Activated gamma-delta T cell (primary cell): ENCODE results near the gene LMTK2.
A peak's percentile ranks its signal among the peaks of the same experiment; 100 is the strongest.

ENCODE experiments used
- DNase-seq: peaks from one replicate; lab custom pipeline; 2025; lab: John Stamatoyannopoulos, UW

LMTK2 gene

GRCh38 chr7:98234429-98235147 is 127.9 kb downstream of the LMTK2 start:
- DNase-seq, result no peak

GRCh38 chr7:98235901-98236300 is 129.2 kb downstream of the LMTK2 start:
- DNase-seq, result no peak

DNA sequence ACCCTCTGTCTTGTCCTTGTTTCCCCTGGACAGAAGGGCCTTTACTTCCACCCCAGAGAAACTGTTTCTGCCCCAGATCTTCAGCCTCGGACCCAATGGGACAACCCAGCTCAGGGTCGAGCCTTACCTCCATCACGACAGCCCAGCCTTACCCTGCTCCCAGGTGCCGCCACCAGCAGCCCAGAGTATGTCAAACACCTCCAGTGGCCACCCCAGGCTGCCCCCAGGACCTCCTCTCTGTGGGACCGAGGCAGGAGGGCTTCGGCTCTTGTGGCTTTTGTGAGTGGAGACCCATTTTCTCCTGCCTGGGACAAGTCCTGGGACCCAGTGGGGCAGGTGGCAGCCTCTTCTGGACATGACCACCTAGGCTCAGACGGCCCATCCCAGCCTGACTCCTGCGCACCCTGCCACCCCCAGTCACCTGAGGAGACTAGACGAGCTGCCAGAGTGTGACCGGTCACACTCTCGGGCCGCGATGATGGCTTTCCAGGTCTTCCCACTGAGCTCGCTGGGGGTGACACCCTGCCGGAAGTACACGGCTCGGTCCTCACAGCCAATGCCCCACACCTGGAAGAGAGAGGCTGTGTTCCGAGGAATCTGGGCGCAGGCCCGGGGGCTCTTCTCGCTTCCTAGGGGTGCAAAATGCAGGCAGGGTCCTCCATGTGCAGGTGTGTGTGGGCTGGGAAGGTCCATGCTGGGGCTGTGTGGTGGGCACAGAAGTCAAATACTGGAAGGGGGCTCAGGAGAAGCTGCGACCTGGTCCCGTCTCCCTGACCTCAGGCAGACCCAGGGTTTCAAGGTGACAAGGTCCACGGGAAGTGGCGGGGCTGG is 129.9 kb downstream of the LMTK2 start:
- DNase-seq, result no peak

DNA sequence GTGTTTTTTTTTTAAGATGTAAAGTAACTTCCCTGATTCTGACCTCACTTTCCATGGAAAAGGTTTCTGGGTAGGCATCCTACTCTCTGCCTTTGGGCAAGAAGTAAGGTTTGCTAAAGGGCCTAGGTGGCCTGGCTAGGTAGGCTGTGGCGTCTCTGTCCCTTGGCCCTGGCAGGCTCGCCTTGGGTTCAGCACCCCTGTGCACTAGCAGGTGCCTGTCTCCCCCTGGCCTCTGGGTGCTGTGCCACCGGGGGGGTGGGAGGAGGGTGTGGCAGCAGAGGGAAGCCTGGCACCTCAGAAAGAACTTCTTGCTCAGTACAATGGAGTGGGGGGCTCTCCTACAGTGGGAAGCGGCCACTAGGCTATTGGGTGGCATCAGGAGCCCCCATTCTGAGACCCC is 131.4 kb downstream of the LMTK2 start:
- no peak for DNase-seq

DNA sequence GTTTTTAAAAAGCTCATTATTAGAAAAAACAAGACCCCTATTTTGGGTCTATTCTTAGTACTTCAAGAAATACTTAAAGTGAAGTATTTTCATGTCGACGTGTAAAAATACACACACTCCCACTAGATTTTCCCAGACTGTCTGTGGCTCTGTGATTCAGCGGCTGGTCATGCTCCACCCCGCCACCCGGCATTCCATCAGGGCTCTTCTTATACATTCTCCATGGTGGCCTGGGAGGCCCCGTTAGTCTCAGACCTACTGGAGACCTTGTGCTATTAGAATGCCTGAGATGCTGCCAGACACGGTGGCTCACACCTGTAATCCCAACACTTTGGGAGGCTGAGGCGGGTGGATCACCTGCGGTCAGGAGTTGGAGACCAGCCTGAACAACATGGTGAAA is 132.3 kb downstream of the LMTK2 start:
- no peak for DNase-seq

DNA sequence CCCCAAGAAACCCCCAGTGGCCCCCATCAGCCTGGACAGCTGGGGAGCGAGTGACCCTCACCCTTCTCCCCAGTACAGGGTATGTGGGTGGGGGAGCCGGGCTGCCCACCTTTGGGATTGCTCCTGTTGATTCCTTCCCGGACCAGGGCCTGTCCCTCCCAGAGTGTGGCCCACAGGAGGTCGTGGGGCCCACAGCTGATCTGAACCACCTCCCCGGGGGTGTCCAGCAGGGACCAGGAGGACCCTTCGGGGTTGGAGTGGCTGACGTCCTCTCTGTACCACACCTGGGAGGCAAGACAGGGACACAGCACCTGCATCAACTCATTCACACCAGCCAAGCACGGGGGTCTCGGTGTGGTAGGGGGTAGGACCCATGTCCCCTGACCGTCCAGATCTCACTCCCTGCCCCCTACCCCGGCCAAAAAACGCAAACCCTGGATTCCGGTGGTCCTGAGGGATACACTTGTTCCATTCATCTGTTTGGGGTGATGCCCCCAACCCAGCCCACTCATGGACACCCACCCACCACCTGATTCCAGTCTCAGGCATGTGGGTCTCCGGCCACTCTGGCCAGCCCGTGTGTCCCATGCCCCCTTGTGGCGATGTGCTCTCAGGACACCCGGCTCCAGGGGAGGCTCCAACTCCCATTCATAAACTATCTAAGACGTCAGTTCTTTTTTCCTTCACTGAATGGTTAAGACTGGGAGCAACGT is 134.5 kb downstream of the LMTK2 start:
- DNase-seq, result no peak

DNA sequence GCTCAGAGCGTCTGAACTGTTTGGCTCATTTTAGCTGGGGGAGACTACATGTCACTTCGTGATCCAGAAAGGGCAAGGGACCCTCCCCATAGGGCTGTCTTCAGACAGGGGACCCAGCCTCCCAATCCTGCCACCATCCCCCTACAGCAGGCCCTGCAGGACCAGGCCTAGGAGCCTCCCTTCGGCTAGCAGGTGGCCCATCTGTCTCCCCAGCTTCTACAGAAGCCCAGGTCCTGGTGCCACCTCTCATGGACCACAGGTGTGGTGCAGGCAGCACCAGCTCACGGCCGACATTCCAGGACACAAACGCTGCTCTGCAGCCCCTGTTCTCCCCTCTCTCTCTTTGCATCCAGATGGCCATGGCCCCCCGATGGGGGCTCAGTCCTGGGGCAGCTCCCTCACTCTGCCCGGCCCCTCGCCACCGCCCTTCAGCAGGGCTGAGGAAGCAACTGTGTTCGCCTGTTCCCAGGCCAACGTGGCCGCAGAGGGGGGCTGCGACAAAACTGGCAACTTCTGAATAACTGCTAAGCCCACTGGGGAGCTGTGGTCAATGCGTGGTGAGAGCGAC is 135.1 kb downstream of the LMTK2 start:
- DNase-seq, result no peak

DNA sequence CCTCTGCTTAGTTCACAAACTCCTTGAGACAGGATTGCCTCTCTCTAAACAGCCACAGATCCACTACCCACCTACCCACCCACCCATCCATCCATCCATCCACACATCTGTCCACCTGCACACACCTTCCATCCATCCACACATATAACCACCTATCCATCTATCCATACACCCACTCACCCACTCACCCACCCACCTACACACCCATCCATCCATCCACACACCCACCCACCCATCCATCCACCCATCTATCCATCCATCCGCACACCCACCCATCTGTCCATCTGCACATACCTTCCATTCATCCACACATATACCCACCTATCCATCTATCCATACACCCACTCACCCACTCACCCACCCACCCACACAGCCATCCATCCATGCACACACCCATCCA is 135.7 kb downstream of the LMTK2 start:
- no peak for DNase-seq

DNA sequence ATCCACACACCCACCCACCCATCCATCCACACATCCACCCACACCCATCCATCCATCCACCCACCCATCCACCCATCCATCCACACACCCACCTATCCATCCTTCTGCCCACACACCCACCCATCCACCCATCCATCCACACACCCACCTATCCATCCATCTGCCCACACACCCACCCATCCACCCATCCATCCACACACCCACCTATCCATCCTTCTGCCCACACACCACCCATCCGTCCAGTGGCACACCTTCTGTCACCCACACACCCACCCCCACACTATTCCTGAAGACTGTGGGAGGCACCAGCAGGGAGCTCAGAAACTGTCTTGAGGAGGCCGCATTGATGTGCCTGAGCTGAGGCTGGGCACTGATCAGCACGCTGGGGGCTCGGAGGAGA is 136.3 kb downstream of the LMTK2 start:
- DNase-seq, result no peak

GRCh38 chr7:98244871-98245270 is 138.2 kb downstream of the LMTK2 start:
- no peak for DNase-seq

- no peak for DNase-seq
Measured at GRCh38 chr7:98248156-98248555, 141.5 kb downstream of the LMTK2 start.

DNA sequence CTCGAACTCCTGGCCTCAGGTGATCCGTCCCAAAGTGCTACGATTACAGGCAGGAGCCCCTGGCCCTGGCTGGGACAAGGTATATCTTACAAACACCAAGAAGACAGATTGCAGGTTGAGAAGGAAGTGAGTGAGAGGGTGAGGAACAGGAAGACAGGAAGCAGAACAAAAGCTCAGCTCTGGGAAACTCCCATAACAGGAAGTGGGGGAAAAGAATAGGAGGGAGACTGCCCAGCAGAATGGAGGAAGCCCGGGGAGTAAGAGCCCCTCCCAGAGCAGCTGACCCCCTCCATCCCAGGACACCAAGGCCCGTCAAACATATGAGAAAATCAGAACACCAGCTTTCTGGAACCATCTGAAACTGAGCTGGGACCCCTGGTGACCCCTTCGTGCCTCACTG is 142.4 kb downstream of the LMTK2 start:
- DNase-seq, result no peak

- DNase-seq, result no peak
Measured at GRCh38 chr7:98250789-98251188, 144.1 kb downstream of the LMTK2 start.

DNA sequence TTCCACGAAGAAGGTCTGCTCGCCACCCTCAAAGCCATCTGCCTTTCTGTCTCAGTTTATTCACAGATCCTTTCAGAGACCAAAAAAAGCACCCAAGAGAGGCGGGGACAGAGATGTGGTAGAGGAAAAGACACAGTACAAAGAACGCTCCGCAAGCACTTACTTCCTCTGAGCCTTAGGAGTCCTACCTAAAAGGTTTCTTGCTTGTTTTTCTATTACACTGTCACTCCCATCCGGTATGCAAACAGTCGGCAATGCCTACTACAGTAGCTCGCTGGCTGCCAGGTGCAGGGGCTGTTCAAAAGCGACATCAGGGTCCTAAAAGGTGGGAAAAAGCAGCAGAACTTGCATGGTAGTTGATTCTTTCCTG is 144.6 kb downstream of the LMTK2 start:
- no peak for DNase-seq

DNA sequence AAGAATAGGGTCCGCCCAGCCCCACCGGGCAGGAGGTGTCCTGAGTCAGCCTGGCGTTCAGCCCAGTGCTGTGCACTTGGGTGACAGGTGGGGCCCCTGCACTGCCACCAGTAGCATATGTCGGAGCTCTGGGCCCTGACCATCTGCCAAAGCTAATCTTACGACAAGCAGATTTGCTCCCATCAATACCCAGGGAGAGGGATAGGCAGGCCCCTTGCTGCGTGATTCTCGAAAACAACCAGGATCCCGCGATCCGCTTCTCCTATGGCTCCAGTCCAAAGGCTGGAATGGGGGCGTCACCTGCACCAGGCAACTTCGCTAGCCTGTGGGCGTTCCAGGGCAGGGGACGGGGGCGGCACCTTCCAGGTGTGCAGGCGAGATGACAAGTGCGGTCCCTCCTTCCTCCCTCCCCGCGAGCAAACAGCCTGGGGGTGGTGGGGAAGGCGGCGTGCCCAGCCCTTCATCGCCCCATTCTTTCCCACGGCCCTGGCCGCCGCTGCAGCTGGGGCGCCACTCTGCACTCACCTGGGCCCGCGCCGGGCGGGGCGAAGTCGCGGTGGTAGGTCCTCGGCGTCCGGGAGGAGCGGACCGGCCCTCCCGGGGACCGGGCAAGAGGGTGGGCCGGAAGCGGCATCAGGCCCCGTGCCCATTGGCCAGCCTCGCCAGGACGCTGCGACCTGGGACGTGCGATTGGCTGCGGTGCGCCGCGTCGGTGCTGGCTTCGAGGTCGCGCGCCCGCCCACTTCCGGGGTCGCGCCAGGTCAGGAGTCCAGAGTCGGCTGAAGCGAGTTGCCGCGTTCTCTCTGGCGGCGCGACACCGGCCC is 145.2 kb downstream of the LMTK2 start, which contains the start of gene TECPR1:
Gene TECPR1 (minus strand): TSS at position 632 of the 824 bp plus-strand sequence. CDS start 6,086 bp downstream, outside the sequence.
- peak; percentile 91 for DNase-seq

- DNase-seq, result no peak
Measured at GRCh38 chr7:98252425-98253054, 145.9 kb downstream of the LMTK2 start.

DNA sequence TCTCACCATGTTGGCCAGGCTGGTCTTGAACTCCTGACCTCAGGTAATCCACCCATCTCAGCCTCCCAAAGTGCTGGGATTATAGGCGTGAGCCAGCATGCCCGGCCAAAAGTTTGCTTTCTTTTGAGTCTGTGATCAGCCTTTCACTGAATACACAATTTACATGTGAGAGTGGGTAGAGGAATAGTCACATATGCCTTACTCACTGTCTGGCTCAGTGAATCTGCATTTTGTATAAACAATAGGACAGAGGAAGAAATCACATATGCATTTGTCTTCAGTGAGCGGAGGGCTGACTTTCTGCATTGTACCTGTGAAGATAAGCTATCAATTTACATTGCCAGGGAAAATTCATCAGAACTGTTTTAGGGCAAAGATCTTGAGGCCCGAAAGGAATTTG is 147.9 kb downstream of the LMTK2 start:
- no peak for DNase-seq

DNA sequence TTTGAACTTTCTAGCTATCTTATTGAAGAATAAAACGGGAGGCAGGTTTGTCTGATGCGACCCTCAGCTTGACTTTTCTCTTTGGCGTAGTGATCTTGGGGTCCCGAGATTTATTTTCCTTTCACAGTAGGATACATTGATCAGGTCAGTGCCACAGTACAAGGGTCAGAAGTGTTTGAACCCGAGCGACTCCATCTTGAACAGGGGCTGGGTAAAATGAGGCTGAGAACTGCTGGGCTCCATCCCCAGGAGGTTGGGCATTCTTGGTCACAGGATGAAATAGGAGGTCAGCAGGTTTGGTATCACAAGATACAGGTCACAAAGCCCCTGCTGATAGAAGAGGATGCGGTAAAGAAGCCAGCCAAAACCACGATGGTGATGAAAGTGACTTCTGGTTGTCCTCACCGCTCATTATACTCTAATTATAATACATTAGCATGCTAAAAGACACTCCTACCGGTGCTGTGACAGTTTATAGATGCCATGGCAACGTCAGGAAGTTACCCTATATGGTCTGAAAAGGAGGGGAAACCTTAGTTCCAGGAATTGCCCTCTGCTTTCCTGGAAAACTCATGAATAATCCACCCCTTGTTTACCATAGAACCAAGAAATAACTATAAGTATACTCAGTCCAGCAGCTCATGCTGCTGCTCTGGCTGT is 148.4 kb downstream of the LMTK2 start:
- DNase-seq, result no peak

GRCh38 chr7:98256431-98256830 is 149.8 kb downstream of the LMTK2 start:
- no peak for DNase-seq

DNA sequence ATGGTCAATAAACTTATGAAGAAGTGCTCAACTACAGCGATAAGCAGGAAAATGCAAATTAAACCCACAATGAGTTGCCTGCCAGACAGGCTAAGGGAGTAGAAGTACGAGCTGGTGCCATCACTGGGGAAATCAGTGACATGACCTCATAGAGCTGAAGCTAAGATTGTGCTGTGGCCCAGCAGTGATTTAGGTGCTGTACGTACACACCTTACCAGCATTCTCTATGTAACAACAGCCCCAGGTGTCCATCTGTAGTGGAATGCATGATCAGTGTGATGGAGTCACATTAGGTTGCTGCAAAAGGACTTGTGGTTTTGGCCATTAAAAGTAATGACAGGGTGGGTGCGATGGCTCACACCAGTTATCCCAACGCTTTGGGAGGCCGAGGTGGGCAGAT is 151.0 kb downstream of the LMTK2 start:
- no peak for DNase-seq
